IPS DF 6.9 (cell line): ENCODE data around the gene FAM186B.

Experiments used
- DNase-seq: peaks from one replicate; pipeline ENCODE4 v3.0.0-alpha.2; 2013; ENCODE audit warnings: low read depth, low spot score
- H3K27ac ChIP-seq: one replicate; pipeline ENCODE4 v1.5.1; 2013; ENCODE audit warnings: low read length, control low read depth
- H3K27me3 ChIP-seq: 2 replicates; pipeline ENCODE4 v1.6.1; 2013; ENCODE audit warnings: mild to moderate bottlenecking, low read length; ENCODE audit not compliant: control insufficient read depth, insufficient read depth
- H3K36me3 ChIP-seq: 2 replicates; pipeline ENCODE4 v1.6.1; 2013; ENCODE audit warnings: low read length; ENCODE audit not compliant: control insufficient read depth, insufficient read depth
- H3K4me1 ChIP-seq: 2 replicates; pipeline ENCODE4 v1.6.1; 2013; ENCODE audit warnings: low read length; ENCODE audit not compliant: control insufficient read depth, insufficient read depth
- H3K4me3 ChIP-seq: 2 replicates; pipeline ENCODE4 v1.5.1; 2013; ENCODE audit warnings: mild to moderate bottlenecking, low read length
- H3K9me3 ChIP-seq: 2 replicates; pipeline ENCODE4 v1.6.1; 2013; ENCODE audit warnings: low read length, inconsistent platforms; ENCODE audit not compliant: control insufficient read depth, insufficient read depth
- WGBS: extraction: QIAGEN DNeasy Blood & Tissue Kit; methylation state at CpG from one replicate; pipeline ENCODE4 v1.1.7; 2013; ENCODE audit warnings: mixed read lengths, missing lambda C conversion rate; ENCODE audit not compliant: insufficient read length, insufficient coverage; 5-methylcytosine and 5-hydroxymethylcytosine counted together

The FAM186B gene

GRCh38 chr12:49559011-49559675 is 46.3 kb downstream of the FAM186B start:
- no peak overlapping the region for H3K27ac ChIP-seq
- no peak overlapping the region for H3K4me3 ChIP-seq
- H3K36me3 ChIP-seq, result peaks cover 42% of the 10 kb centered on the region
- DNase-seq, result no peak
- no peaks in the 10 kb centered on the region for H3K4me1 ChIP-seq
- H3K9me3 ChIP-seq, result no peaks in the 10 kb centered on the region
- no peaks in the 10 kb centered on the region for H3K27me3 ChIP-seq
- no CpG with 5 or more reads among the region's 17 CpGs for whole genome bisulfite sequencing

- no peak overlapping the region for H3K4me3 ChIP-seq
- no peaks in the 10 kb centered on the region for H3K4me1 ChIP-seq
- no peaks in the 10 kb centered on the region for H3K9me3 ChIP-seq
- no peak for DNase-seq
- H3K36me3 ChIP-seq, result peaks cover 37% of the 10 kb centered on the region
- H3K27me3 ChIP-seq, result no peaks in the 10 kb centered on the region
- no peak overlapping the region for H3K27ac ChIP-seq
- WGBS, result no CpG with 5 or more reads among the region's 13 CpGs
Measured at GRCh38 chr12:49558526-49558925, 46.9 kb downstream of the FAM186B start.

DNA sequence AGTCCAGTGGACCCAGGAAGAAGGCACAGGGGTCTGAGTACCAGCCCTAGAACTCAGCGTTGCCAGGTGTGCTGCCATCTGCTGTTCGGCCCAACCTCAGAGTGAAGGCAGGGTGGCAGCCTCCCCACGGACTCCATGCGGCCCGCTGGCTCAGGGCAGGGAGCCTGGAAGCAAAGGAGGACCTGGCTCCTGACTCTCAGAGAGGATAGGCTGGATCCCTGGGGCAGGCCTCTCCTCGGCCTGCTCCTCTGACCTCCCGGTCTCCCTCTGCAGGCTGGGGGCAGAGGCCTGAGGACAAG is 47.6 kb downstream of the FAM186B start:
- no peaks in the 10 kb centered on the region for H3K27me3 ChIP-seq
- WGBS, result no CpG with 5 or more reads among the region's 7 CpGs
- H3K9me3 ChIP-seq, result no peaks in the 10 kb centered on the region
- H3K36me3 ChIP-seq, result peaks cover 31% of the 10 kb centered on the region
- no peak for DNase-seq
- H3K4me3 ChIP-seq, result no peak overlapping the region
- H3K4me1 ChIP-seq, result no peaks in the 10 kb centered on the region
- H3K27ac ChIP-seq, result no peak overlapping the region

- H3K27ac ChIP-seq, result no peak overlapping the region
- H3K4me1 ChIP-seq, result no peaks in the 10 kb centered on the region
- DNase-seq, result no peak
- no peaks in the 10 kb centered on the region for H3K27me3 ChIP-seq
- no CpG with 5 or more reads among the region's 18 CpGs for whole genome bisulfite sequencing
- no peaks in the 10 kb centered on the region for H3K9me3 ChIP-seq
- H3K4me3 ChIP-seq, result no peak overlapping the region
- H3K36me3 ChIP-seq, result peaks cover 28% of the 10 kb centered on the region
Measured at GRCh38 chr12:49557187-49557916, 48.1 kb downstream of the FAM186B start.

DNA sequence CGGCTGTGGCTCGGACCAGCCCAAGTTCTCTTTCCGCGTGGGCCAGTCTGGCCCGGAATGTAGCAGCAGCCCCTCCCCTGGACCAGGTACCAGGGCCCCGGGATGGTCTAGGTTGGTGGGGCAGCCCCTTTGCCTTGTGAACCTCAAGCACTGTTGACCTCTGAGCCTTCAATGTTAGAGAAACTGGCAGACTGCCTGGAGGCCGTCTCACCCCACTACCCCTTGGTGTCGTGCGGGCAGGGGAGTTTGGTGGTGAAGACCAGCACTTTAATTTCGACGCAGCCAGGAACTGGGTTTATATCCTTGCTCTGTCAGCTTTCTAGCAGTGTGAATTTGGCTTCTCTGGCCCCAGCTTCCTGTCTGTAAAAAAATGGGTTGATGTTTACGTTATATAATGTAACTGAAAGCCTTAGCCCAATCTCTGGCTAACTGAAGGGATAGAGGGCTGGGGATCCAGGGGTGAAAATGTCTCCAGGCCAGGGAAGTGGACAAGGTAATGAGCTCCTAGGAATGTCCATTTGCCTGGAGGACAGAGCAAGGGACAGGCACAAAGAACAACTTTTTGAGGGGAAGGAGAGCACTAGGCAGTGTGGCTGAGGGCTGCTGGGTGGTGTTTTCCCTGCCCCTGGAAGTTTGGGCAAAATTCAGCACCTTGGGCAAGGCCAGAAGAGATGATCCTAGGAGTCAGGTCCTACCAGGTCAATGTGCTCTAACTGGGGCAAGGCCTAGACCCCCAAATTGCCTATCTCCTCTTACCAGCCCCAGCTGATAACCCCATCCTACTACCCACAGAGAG is 48.9 kb downstream of the FAM186B start:
- Histone ChIP-seq H3K27me3 (no peaks in the 10 kb centered on the region), H3K27ac (no peak overlapping the region), H3K4me1 (no peaks in the 10 kb centered on the region), H3K4me3 (no peak overlapping the region), H3K9me3 (no peaks in the 10 kb centered on the region), H3K36me3 (peaks cover 28% of the 10 kb centered on the region)
- WGBS, result no CpG with 5 or more reads among the region's 12 CpGs
- no peak for DNase-seq

- Histone ChIP-seq H3K27ac (no peak overlapping the region), H3K9me3 (no peaks in the 10 kb centered on the region), H3K4me3 (no peak overlapping the region), H3K4me1 (no peaks in the 10 kb centered on the region), H3K27me3 (no peaks in the 10 kb centered on the region), H3K36me3 (peaks cover 28% of the 10 kb centered on the region)
- no peak for DNase-seq
- no CpG with 5 or more reads among the region's 18 CpGs for WGBS
Measured at GRCh38 chr12:49555631-49556390, 49.6 kb downstream of the FAM186B start.

- H3K27me3 ChIP-seq, result peaks cover 4% of the 10 kb centered on the region; the same call in 1 of the 2 replicates
- WGBS, result no CpG with 5 or more reads among the region's 15 CpGs
- peaks cover 16% of the 10 kb centered on the region for H3K36me3 ChIP-seq
- H3K4me3 ChIP-seq, result no peak overlapping the region
- H3K4me1 ChIP-seq, result peaks cover 2% of the 10 kb centered on the region; the same call in 1 of the 2 replicates
- H3K9me3 ChIP-seq, result no peaks in the 10 kb centered on the region
- no peak for DNase-seq
- no peak overlapping the region for H3K27ac ChIP-seq
Measured at GRCh38 chr12:49554266-49554665, 51.2 kb downstream of the FAM186B start.

GRCh38 chr12:49553512-49554088 is 51.8 kb downstream of the FAM186B start:
- H3K27me3 ChIP-seq, result peaks cover 8% of the 10 kb centered on the region; the same call in 1 of the 2 replicates
- no peak for DNase-seq
- H3K27ac ChIP-seq, result no peak overlapping the region
- WGBS, result no CpG with 5 or more reads among the region's 2 CpGs
- H3K9me3 ChIP-seq, result no peaks in the 10 kb centered on the region
- no peak overlapping the region for H3K4me3 ChIP-seq
- peaks cover 4% of the 10 kb centered on the region; the same call in 1 of the 2 replicates for H3K4me1 ChIP-seq
- H3K36me3 ChIP-seq, result peaks cover 9% of the 10 kb centered on the region

GRCh38 chr12:49552899-49553298 is 52.5 kb downstream of the FAM186B start:
- Histone ChIP-seq H3K27ac (no peak overlapping the region), H3K9me3 (no peaks in the 10 kb centered on the region), H3K4me3 (no peak overlapping the region), H3K36me3 (peaks cover 6% of the 10 kb centered on the region), H3K27me3 (peaks cover 14% of the 10 kb centered on the region; the same call in 1 of the 2 replicates), H3K4me1 (peaks cover 4% of the 10 kb centered on the region; the same call in 1 of the 2 replicates)
- DNase-seq, result no peak
- WGBS, result no CpG with 5 or more reads among the region's 8 CpGs
